IPS-18c (cell line): Measurements from ENCODE around the gene DACH1.

Experiments used
- H3K4me3 ChIP-seq: 2 replicates; pipeline ENCODE4 v1.7.0; 2013; ENCODE audit warnings: low read depth, mild to moderate bottlenecking, low read length, moderate library complexity; ENCODE audit not compliant: insufficient read depth
- H3K9me3 ChIP-seq: one replicate; pipeline ENCODE4 v1.6.1; 2013; ENCODE audit warnings: mild to moderate bottlenecking, low read length, moderate library complexity; ENCODE audit not compliant: control insufficient read depth, insufficient read depth

Gene DACH1

DNA sequence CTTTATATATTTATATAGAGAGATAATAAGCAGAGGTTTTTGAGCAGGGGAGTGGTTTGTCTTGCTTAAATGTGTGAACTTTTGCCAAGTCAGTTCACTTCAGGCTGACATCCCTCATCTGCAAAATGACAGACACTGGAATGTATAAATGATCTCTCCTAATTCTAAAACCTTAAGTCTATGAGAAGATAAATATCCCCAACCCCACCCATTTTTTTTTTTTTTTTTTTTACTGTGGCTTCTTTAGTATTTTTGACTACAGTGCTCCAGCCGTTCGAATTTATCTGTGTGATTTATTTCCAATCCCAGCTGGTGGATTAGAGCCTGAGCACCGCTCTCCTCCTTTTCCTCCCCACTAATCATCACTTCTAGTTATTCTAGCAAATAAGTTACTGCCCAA is 234.8 kb downstream of the DACH1 start:
- Histone ChIP-seq H3K4me3 (no peak overlapping the region), H3K9me3 (no peaks in the 10 kb centered on the region)

DNA sequence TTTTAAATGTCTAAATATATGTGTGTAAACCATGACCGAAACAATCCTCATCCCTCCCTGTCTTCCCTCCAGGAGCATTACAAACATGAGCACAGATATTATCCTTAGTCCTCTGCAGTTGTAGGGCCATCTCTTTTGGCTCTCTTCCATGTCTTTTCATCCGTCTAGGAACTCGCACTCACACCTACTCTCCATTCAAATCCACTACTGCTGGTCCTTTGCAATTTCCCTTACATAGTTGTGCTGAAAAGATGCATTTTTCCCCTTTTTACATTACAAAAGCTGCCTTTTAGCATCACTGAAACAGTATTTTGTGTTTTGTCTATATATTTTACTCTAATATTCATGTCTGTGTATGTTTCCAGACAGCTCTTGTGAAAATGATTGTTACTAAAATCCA is 237.8 kb downstream of the DACH1 start:
- H3K4me3 ChIP-seq, result no peak overlapping the region
- H3K9me3 ChIP-seq, result no peaks in the 10 kb centered on the region

DNA sequence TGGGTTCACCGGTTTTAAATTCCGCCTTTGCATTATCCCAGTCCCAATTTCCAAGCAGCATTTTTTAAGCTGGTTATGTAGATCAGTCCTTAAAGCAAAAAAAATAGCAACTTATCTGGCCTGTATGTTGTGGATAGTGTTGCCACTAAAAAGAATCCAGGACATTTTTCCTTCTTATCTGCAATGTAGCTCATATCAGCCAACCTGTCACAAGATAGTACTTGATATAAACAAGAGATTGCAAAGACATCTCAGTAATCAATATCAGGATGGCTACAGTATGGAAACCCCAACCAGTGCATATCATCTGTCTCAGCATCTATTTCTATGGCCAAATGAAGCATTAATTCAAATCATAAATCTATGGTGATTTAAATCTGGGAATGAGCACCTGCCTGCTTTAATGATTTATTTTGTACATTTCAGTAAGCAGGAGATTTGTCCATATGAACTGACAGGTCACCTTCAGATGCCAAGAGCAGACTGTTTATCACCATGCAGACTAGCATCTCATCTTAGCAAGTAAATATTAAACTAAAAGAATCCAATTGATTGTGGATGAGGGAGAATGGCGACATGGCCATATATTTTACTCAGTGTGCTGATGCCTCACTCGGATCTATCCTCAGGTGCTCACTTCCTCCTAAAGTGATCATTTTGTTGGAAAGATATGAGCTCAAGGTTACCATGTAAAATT is 240.4 kb downstream of the DACH1 start:
- no peak overlapping the region for H3K4me3 ChIP-seq
- no peaks in the 10 kb centered on the region for H3K9me3 ChIP-seq

DNA sequence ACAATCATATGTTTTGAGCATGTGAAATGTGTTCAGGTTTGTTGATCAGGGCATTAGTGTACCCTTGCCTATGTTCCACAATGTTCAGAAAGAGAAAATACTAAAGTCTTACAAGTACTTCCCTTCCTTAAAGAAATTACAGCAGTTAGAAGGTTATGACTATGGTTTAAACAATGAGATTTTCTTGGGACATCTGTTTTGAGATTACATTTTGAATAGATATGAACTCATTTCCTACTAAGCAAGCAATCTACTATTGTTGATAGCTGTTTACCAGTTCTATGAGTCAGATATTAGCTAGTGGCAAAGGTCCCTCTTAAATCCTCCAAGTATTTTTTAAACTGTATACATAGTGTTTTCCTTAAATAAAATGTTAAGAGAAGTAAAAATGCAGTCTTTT is 241.3 kb downstream of the DACH1 start:
- H3K4me3 ChIP-seq, result no peak overlapping the region
- no peaks in the 10 kb centered on the region for H3K9me3 ChIP-seq

DNA sequence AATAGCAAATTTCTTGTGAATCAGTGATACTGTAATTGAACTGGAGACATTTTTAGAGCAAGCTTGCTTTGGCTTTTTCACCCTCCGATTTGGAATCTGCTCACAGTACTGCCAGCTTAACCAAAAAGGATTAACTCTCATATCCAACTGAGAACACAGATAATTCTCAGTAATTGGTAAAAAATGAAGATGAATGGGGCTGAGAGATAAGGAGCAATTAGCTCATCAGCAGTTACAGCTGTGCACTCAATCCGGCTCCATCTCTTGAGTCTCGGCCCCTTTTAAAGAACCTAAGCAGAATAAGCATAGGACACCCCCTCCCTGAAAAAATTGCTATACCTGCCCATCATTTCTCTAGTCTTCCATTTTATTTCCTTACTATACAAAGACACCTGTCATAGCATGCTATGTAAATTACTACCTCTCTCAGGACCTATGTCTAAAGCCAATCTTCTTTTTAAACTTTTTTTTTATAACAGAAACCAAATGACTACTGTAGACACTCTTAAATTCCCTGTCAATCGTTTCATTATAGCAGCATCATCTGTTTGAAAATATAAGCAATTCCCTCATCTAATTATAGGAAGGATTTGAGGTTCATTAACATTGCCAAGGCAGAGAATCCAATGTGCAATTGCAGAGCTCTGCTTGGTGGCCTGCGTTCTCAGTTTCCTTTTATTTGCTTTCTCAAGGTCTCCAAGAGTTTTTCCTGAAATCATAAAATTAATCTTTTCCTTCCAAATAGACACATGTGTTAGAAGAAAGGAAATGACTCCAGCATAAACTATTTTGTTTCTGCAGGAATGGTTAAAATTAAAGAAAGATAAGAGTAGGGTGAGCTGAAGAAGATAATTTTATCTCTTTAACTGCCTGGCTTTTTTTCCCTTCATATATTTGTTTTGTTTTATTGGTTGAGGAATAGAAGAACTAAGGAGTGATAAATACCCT is 242.1 kb downstream of the DACH1 start:
- no peaks in the 10 kb centered on the region for H3K9me3 ChIP-seq
- H3K4me3 ChIP-seq, result no peak overlapping the region

DNA sequence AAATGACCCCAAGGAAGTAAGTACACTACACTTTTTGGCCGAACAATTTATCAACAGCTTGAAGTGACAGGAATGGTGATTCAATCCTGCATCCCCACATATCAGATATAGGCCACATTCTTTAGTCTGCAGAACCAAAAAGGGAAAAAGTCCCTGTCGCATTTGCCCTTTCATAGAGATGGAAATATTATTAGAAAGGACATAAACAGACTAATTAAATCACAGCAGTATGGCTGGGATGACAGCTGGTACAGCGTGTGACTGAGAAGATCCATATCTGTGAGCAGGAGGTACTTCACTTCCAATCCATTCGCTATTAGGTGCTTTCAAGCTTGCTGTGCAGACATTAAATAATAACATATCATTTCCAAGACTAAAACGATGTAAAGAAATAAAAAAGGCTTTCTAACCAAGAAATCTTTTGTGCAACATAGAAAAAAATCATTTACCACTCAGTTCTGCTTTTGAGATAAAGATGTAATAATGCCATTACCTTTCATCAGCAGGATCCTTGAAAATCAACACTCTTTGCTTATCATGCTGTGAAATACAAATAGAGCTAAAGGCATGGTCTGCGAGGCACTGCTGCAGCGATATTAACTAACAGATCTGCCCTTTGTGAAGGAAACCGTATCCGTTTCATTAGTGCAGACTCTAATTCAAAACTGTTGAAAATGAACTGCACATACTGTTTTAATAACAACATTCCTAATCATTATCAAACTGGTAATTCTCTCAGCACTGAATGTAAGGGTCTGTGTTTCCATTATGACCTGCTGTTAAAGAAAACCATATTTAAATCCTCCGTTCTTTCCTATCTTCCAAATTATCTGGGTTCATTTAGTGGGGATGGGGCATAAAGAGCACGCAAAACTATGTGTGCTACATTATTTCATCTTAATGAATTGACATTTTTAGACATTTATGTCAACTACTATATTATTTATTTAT is 245.6 kb downstream of the DACH1 start:
- Histone ChIP-seq H3K9me3 (no peaks in the 10 kb centered on the region), H3K4me3 (no peak overlapping the region)

DNA sequence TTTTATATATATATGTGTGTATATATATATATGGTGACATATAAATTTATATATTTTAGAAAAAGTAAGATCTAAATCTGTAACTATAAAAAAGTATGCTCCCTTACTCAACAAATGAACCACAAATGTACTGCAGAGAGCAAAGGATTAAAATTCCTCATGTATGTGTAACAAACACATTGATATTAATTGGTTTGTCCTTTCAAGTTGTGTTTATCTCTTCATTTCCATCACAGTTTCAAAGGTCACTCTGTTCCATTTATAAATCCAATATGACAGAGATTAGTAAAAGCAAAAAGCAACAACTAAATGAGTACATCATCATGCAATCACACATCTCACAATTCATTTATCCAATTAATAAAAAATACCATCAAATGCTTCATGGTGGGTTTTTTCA is 247.9 kb downstream of the DACH1 start:
- H3K4me3 ChIP-seq, result no peak overlapping the region

DNA sequence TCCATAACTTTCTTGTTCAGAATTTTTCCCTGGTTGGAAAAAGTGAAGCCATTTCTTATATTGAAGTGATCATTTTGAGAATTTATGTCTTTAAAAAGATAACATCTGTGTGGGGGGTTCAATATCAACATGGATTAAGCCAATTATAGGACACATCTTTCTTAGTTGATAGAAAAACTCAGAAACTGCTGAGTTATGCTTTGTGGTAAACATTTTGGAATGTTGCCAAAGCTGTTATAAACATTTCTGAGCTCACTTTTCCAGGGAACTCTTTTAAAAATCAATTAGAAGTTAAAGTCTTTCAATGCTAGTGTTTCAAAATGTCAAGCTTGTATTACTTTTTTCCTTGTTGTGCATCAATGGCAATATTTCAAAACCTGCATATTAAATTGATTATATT is 248.8 kb downstream of the DACH1 start:
- no peak overlapping the region for H3K4me3 ChIP-seq
- no peaks in the 10 kb centered on the region for H3K9me3 ChIP-seq

More for the DNA sequence above, 247.9 kb downstream of the DACH1 start:
- no peaks in the 10 kb centered on the region for H3K9me3 ChIP-seq

DNA sequence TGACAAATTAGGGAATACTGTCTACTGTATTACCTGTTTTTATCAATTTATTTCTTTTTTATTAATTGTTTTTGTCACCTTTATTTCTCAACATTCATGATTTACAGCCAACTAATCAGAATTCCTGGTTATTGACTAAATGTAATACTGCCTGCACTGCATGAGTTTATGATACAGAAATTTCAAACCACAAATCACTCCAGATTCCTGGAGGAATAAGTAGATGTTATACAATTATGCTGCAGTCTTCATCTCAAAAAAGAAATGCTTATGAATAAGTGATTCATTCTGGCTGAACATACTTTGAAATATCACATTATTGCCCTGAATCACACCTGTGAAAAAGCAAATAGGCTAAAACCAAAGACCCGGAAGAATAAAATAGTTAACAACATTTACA is 249.7 kb downstream of the DACH1 start:
- Histone ChIP-seq H3K4me3 (no peak overlapping the region), H3K9me3 (no peaks in the 10 kb centered on the region)

DNA sequence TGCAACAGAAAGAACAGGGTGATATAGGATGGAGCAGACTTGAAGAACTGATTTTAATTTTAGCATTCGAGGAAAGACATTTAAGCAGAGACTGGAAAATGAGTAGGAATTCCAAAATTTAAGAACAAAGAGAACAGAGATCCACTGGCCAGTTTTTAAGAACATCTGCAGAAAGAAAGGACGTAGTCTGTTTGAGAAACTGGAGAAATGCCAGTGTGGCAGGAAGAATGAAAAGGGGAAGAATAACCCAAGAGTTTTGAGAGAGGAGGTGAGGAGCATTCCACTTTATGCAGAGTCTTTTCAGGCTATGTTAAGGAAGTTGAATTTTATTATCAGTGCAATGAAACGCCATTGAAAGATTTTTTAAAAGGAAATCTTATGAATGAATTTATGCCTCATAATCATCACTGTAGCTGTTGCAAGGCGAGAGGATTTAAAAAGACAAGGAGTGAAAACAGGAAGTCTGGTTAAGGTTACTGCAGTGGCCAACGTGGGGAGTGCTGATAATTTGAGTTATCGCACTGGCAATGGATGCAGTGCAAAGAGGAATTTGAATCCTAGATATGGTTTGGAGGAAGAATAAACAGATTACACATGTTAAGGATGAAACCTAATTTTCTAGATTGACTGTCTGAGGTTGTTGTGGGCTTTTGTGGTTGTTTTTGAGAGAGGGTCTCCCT is 253.8 kb downstream of the DACH1 start:
- Histone ChIP-seq H3K4me3 (no peak overlapping the region), H3K9me3 (no peaks in the 10 kb centered on the region)

DNA sequence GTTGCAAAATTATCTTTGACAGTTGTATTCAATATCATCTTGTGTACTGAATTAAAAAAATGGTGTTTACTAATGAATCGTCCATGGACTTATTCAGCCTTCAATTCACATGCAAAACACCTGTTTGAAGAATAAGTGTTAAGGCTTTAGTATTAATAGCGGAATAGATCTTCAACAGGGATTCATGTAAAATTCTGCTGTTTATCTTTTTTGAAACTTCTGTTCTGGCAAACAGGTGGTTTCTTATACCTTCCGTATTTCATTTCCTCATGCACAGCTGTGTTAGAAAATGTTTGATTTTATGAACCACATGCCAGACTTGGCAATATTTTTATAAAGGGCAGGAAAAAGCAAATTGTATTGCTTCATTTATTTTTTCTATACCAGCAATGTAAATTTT is 255.7 kb downstream of the DACH1 start:
- no peaks in the 10 kb centered on the region for H3K9me3 ChIP-seq
- no peak overlapping the region for H3K4me3 ChIP-seq

DNA sequence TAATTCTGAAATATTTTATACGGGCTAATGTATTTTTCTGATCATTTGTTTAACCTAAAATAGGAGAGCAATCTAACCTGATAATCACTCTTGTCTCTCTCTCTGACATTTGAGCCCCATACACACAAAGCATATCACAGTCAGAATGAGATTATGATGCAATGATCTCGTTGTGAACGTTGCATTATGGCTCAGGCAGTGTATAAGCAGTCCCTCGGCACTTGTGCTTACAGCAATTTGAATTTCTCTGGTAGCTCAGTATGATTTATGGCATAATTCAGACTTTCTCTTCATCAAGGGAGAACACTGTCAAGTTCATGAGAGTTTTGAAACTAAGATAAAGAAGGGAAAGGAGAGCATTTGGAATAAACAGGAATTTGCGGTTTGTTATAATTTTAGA is 256.1 kb downstream of the DACH1 start:
- H3K4me3 ChIP-seq, result no peak overlapping the region
- H3K9me3 ChIP-seq, result no peaks in the 10 kb centered on the region

DNA sequence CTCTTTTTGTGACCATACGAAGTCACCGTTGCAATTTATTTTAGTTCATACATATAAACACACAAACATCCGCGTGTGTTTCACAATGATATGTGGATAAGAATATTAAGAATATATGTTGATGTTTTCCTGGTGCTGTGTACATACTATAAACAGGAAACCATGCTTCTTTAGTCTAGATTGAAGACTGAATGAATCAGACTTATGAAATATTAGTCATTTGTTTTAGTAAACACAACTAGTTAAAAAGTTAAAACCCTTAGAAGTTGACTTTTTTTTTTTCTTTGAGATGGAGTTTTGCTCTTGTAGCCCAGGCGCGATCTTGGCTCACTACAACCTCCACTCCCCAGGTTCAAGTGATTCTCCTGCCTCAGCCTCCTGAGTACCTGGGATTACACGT is 257.7 kb downstream of the DACH1 start:
- no peak overlapping the region for H3K4me3 ChIP-seq
- no peaks in the 10 kb centered on the region for H3K9me3 ChIP-seq

DNA sequence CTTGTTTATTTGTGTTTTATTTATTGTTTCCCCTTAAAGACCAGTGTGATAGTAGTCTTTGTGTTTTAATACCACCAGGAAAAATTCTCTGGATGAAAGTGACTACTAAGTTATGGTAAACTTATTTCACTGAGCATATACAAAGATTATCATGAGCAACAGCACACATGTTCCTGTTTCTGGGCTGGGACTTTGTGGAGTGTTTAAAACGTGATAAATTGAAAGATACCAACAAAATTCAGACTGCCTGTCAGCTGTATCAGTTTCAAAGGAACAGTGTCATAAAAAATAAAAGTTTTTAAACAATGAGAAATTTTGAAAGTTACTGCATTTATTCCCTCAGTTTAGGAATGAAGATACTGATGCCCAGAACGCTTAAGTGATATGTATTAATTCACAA is 259.4 kb downstream of the DACH1 start:
- Histone ChIP-seq H3K4me3 (no peak overlapping the region), H3K9me3 (no peaks in the 10 kb centered on the region)

DNA sequence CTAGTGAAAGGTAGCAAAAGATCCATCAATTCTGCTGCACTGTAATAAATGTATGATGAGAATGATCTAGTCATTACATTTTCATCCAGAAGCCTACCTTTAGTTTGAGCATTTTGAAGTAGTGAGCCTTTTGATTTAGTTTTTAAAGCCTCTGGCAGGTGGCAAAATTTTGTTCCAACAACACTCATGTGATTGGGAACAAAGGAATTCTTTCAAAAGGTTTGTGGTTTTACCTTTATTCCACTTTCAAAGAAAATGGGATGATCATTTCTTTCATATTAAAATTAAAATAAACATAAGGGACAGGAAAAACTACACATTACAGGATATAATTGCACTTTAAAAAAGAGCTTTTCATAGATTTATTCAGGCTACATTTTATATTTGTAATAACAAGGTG is 260.2 kb downstream of the DACH1 start:
- Histone ChIP-seq H3K9me3 (no peaks in the 10 kb centered on the region), H3K4me3 (no peak overlapping the region)

DNA sequence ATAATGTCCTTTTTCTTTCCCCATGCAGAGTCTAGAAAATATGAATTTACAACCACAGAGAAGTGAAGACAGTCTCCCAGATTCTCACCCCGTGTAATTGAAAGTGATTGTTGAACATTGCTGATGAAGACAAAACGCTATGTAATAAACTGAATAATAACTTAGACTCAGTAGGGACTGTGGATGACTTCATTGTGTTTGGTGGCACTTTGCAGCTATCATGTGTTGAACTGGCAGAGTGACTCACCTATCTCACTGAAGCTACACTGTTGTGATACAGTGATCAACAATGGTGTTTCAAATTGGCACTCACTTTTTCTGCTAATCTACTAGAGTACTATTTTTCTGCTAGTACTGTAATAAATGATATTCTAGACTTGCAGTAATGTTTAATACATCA is 261.3 kb downstream of the DACH1 start:
- Histone ChIP-seq H3K9me3 (no peaks in the 10 kb centered on the region), H3K4me3 (no peak overlapping the region)

DNA sequence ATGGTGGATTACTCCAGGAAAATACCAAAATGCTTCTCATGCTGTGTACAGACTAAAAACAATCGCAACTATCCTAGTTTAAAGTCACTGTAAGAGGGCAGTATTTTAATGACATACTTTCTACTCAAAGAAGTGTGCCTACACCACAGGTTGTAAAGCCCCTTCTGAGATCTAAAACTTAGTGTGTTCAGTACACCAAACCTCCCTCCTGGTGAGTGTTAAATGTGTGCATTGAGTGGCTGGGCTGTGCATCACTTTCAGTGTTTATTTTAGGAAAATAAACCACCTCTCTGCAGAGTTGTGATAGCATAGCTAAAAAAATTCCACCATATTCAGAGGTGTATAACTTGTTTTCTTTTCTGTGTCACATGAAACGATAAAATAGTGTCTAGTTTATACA is 263.7 kb downstream of the DACH1 start:
- Histone ChIP-seq H3K4me3 (no peak overlapping the region), H3K9me3 (no peaks in the 10 kb centered on the region)
